Stimulated activated CD8-positive, alpha-beta memory T cell treated with anti-CD3 and anti-CD28 coated beads, Interleukin-2, amount 100 ng/mL, for 1 hour (primary cell): Measurements from ENCODE around the gene PTPRR.

Source experiments
- DNase-seq, 2 donors: peaks; one replicate each; pipeline ENCODE4 v3.0.0-alpha.2; 2020; ENCODE audit warnings: low read depth in 2 of 2

The PTPRR gene

DNA sequence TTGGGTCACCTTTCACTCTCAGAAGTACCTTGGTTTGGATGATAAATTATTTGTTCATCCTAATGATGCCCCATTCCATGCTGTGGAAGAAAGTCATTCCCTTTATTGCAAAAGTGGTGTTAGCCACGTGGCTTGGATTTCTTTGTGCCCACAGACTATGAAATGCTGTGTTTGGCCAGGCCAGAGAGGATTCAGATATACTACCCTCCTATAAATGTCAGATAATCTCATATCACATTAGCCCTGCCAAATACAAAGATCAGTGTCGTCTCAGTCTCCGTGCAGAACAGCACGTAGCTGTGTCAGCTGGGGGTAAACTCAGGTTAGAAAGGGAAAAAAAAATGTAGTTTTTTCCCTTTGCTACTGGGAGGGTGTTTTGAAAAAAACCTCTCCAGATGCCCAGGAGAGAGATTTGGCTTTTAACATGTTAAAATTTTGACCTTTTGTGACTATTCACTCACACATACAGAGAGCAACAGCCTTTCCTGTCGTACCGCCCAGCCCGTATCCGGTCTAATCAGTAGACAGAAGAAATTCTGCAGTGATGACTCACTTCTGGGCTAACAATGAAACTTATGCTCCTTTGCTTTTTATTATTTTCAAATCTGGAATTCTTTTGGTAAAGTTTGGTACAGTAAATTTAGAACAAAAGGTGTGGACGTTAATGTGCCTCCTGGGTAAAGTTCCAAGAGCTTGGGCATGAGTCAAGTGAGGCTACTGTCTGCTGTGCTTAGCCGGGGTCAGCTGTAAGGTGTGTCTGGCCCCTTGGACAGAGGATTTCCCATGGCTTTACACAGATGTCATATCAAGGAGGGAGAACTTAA is 274.8 kb downstream of the PTPRR start:
- DNase-seq: no peak

DNA sequence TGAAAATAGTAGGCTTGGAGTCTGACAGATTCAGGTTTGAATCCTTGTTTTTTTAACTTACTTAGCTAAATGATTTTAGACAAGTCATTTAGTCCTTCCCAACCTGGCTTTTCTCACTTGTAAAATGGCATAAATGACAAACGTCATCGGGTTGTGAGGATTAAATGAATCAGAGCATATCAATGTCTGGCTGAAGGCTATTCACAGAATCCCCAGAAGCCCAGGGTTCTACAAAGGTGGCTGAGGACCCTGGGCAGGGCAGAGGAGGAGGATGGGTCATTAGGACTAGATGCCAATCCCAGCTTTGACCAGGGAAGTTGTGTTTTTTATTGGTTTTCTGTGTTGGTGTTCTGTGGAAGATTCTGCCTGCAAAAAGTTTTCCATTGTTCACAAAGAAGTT is 275.7 kb downstream of the PTPRR start:
- DNase-seq: no peak

DNA sequence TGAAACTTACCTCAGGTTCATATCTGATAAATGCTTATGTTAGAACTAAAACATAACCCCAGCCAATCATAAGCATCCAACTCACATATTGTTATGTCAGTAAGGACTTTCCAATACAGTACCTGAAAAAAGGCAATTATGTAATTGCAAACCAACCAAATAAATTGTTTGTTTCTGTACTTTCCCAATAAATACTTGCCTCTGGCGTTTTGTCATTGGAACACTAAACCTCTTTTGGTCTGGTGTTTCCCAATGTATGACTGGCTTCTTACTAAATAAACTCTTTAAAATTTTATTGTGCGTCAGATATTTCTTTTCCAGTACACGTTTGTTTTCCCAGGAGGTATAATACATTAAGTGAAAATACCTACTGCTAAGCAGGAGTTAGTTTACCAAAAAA is 276.6 kb downstream of the PTPRR start:
- no peak for DNase-seq

DNA sequence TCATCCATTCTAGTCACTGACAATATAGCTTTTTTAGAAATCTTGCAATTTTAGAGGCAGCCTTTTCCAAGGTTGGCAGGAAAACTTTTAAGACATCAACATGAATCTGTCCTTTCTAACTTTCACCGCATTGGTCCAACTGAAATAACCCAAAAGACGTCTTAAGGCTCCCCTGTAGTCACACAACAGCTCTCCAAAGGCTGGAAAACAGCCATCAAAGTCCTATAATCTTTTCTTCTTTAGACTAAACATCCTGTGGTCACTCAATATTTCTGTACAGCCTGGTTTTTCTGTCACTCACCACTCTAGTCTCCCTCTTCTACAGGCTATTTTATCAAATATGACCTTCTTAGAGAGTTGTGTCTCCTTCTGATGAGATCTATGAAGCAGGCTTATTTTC is 278.8 kb downstream of the PTPRR start:
- no peak for DNase-seq

DNA sequence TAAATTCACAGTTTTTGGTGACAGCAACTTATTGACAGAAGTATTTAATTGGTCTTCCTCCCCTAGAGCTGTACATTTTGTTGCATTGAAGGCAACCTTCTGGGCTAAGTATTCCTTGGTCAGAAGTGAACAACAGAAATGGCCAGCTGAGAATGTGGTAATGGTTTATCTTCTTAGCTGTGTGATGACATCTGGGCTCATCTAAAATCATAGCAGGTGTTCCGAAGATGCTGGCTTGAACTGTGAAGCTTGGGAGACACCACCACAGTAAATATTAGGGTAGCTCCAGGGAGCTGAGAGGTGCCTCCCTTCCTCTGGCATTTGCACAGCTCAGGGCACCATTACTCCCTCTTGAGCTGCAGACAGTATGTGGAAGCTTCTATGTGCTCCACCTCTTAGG is 279.6 kb downstream of the PTPRR start:
- DNase-seq: no peak

DNA sequence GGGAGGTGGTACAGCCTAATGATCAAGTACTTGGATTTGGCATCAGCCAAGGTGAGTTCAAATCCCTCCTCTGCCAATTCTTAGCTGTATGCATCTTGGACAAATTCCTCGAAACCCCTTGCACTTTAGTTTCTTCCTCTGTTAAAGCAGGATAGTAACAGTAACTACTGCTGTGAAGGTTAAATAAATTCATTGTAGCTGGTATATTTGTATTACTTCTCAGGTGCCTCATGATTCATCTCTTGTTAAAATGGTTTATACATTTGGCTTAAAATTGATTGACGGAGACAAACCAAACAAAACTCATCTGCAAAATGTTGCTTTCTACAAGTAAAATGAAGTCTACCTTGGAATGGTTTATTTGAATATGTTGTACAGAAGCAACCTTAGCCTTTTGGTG is 281.0 kb downstream of the PTPRR start:
- DNase-seq: no peak

DNA sequence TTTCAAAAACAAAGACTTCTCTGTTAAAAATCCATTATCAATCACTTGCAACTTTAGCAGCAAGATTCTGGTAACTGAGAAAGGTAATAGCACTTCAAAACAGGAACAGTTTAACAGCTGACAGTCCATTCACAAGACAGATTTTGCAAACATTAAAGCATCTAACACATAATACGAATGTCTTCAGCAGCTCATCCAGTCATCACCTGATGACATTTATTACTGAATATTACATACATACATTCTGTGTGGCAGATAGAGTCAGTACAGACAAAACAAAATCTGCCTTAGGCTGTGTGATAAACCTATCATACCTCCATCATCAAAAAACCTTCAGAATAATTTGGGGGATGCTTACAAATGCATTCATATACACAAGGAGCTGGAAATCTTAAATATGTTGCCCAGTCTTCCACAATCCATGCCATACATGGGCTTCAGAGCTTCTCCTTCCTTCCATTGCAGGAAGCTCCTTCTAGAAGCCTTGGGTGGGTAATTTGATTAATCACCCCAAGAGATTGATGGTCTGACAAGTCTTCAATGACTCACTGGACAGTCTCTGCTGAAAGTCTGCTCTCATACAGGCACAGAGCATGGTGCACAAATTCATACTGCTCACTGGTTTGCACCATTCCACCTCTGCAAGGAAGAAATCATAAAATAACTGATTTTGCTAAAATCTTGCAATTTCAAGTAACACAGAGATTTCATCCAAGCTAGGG is 281.7 kb downstream of the PTPRR start:
- DNase-seq: no peak

DNA sequence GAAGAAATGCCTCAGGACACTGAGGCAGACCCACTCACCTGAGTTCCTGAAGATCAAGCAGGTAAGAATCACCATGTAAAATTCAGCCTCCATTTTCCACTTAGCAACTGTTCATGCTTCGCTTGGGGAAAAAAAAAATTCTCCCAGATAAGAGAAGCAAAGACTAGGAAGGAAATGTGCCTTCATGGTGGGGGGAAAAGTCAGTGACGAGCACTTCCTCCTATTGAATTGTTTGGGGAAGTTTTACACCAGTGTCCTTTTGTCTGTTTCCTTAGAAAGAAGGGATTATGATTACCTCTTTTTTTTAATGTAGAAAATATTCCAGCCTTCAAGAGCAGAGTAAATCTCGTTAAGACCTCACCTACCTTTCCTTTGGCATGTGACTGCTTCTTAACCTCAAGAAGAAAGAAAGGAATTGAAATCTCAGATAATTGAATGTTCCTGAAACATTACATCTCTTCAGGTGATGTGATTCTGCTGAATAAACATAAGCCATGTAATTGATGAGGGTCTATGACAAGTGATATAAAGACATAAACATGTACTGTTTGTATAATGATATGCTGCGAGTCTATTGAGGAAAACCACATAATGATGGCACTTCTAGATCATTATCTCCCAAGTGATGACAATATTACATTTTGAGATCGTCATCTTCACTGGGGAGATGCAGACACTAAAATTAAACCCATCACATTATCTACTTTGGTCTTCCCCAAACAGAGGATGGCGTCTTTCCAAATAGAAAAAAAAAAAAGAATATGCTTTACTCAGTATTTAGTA is 283.0 kb downstream of the PTPRR start, which contains the start of gene PTPRB:
PTPRB (minus strand) TSS at position 127 of the 783 bp plus-strand sequence; CDS start at position 93, 34 bp downstream.
- DNase-seq: no peak

DNA sequence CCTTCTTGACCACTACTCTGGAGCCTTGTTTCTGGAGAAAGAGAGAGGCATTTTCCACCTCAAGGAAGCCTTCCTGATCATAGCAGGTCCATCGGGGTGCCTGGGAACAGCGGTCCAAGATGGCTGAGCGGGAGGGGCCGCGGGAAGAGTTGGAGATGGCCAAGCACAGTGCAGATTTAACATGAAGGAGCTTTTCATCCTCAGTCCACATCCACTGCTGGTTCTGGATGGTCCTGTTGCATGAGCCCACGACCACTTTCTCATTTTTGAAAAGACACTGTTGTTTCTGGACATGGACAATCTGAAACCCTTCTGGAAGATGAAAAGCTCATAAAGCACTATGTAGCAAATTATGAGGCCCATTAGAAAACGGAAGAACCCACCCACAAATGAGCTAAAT is 284.8 kb downstream of the PTPRR start:
- DNase-seq: no peak

DNA sequence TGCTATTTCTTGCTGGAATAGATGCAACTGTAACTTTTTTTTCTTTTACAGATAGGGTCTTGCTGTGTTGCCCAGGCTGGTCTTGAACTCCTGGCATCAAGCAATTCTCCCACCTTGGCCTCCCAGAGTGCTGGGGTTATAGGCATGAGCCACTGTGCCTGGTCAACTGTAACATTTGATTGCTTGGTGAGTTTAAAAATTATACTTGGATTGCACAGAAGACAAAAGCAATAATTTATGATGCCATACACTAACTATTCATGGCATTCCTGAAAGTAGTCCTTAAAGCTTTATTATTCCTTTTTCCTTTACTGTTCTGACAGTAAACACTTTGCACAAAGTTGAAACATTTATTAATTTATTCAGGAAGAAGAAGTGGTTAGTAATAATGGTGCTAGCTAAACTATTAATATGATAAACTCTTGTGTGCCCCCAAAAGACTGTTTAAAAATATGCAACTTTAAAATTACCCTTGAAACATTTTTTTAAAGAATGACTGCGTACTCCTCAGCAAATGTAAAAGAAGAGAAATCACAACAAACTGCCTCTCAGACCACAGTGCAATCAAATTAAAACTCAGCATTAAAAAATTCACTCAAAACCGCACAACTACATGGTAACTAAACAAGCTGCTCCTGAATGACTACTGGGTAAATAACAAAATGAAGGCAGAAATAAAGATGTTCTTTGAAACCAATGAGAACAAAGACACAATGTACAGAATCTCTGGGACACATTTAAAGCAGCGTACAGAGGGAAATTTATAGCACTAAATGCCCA is 291.6 kb downstream of the PTPRR start:
- no peak for DNase-seq

DNA sequence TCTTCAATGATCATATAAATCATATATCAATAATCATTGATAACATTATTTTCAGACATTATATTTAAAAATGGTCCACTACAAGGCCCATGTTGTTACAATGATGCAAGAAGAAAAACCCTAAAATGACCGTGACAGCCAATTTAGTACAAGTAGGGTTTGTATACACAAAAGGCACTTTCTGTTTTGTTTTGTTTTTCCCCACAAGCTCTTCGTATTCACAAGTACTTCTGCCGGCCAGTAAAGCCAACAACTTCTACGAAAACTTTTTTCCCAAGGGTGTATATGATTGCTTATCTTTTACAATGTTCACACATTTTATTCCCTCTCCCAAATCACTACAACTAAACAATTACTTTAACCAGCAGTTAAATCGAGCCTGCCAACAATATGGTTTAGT is 292.9 kb downstream of the PTPRR start:
- no peak for DNase-seq

DNA sequence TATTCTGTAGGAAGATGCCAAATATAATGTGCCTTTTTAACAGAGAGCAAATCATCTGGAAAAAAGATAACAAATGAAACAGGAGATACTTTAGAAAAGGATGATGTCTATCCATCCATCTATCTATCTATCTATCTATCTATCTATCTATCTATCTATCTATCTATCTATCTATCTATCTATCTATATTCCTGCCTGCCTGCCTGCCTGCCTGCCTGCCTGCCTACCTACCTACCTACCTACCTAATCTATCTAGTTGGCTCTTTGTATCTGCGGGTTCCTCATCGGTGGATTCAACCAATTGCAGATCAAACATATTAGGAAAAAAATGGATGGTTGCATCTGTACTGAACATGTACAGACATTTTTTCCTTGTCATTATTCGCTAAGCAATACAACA is 294.4 kb downstream of the PTPRR start:
- no peak for DNase-seq

DNA sequence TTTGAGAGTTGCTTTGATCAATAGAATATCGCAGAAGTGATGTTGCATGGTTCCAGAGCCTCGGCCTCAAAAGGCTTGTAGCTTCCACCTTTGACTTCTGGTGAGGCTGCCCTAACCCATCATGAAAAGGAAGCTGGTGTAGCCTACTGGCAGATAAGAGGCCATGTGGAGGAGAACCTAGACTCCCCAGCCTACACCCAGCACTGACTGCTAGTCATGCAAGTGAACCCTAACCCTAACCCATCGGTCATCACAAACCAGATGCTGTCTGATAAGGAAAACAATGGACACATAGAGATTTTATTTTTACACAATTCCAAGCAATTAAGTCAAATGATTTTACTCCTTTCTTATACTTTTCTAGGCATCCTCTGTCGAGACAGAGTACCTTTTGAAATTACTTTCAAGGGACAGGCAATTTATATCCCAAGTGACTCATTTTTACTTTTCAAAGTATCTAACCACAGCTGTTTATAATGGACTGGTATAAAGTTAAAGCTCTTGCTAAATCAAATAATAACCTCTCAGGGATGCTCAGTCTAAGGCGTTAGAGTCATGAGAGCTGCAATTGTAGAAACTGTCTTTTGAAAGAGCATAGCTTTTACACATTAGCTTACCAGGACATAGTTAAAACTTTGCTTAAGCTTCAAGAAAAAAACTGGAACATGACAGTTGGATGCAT is 300.9 kb downstream of the PTPRR start:
- no peak for DNase-seq

DNA sequence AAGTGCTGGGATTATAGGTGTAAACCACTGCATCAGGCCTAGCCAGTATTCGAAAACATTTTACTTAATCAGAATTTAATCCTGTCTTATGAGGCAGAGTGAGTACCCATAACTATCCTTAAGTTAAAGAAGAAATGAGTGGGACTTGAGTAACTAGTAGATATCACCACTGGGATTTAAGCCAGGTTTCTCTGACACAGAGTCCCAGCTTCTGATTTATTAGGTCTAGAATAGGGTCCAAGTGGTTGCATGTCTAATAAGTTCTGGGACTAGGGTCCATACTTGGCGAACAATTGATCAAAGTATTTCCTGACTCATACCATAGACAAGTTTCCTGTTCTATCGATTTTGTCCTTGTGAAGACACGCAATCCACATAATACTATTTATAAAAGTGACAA is 302.2 kb downstream of the PTPRR start:
- DNase-seq: no peak

DNA sequence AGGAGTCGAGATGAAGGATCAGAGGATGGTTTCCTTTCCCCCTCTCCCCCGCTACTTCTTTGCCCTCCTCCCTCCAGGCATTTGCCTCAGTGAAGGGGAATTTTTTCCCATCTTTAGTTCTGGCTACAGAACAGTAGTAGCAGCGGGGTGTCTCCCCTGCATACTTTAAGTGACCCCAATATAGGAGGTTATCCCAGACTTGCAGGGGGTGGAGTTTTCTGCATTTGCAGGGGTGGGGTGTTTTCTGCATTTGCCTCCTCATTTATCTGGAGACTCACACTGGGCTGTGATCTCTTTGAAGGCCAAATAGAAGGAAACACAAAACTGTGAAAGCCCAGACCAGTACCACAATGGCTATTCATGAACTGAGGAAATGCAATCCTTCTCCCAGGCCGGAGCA is 303.1 kb downstream of the PTPRR start:
- no peak for DNase-seq

DNA sequence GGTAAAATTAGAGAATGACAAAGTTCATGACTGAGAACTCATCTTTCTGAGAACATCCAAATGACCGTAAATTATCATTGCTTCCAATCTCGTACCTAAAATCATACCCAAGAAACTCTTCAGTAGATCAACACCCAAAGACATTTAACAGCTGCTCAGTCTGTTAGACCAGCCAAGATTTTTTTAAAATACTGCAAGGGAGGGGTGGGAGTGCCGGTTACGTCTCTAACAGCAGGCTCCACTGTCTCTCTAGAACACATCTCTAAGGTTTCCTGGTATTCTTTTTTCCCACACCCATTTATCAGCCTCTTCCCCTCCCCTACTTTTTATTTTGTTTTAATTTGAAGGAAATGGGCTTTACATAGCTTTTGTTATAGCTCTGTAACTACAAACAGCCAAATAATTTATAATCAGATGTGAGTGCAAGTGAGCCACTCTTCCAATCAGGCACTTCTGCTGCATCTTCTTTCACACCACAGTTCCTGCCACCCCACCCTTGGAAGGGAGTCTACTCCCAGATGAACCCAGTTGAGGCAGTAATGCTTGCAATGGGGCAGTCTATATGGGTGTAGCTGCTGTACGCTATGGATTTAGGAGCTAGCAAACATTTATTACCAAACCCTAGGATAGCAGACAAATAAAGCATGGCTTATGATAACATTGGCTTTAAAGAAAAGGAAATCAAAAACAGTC is 305.2 kb downstream of the PTPRR start:
- DNase-seq: no peak

DNA sequence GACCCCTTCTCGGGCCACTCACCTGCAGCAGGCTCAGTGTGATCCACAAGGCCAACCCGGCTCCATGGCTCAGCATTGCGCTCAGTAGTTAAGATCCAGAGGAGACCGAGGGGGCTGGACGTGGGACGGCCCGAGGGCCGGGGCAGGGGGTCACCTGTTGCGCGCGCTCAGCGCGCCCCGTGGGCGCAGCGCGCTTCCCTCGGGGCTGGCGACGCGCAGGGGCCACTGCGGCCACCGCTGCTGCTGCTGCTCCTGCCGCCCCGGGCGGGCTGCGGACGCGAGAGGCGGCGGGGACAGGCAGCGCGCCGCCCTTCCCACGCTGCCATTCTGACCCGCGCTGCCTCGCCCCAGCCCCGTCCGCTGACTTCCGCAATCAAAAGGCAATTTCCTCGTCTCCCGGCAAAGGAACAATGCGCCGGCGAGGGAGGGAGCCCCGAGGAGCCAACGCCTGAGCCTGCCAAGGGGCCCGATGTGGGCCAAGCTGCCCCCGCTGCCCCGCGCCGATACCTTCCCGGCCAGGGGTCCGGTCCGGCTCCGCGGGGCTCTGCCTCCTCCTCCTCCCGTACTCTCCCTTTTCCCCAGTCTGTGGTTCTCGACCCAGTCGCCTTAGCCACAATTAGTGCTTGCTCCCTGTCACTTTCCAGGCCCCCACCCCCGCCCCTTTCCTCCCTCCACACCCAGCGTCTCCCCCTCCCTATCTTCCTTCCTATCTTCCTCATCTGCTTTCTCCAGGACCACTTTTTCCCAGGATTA is 310.6 kb downstream of the PTPRR start:
- no peak for DNase-seq

DNA sequence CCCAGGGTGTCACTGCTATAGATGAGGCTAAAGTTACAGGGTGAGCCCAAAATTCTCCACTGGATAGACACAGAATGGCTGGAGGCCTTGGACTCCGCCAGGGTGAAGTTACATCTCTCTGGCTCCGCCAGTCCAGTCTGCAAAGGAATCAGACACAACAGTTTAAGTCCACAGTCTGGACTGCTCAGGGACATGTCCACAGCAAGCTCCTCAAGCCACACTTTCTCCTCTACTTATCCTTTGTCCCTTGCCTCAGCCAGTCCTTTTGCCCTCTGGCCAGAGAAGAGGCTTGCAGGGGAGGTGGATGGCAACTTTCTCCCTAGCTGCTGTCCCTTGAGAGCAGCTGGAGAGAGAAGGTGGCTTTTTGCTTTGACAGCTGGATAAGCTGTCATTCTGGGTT is 311.3 kb downstream of the PTPRR start:
- no peak for DNase-seq

DNA sequence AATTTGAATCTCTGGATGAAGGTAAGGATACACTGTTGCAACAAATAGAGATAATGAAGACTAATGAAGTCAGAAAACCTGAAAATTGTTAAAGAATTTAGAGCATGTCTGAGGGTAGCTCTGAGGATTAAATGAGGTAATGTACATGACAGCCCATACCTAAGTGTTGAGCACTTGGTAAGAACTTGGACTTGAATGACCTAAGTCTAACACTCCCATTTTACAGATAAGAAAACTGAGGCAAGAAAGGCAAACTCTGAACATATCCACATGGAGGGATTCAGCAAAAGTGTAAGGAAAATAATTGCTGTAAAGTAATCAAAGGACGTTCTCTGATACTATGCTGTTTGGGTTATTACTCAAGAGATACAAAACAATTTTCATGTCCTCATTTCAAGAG is 312.4 kb downstream of the PTPRR start:
- DNase-seq: no peak

DNA sequence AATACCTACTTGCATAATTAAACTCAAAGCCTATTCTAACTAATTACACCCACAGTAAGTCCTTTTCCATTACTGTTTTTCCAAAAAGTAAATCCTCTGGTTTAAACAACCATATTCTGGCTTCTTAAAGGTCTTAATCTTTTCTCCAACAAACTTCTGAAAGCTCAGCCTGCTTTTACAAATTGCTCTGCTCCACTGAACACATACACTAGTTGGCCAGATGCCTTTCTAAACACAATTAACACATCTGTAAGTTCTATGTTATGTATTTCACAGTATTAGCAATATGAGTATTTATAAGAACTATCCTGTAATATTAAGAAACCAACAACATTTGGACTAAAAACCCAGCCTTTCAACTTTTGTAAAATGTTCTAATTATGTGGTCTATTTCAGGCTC is 313.4 kb downstream of the PTPRR start:
- DNase-seq: no peak
